IPS-18c (cell line): ENCODE measurements around the gene CRTAC1.

ENCODE experiments used
- H3K4me3 ChIP-seq: 2 replicates; pipeline ENCODE4 v1.7.0; 2013; ENCODE audit warnings: low read depth, mild to moderate bottlenecking, low read length, moderate library complexity; ENCODE audit not compliant: insufficient read depth
- H3K9me3 ChIP-seq: one replicate; pipeline ENCODE4 v1.6.1; 2013; ENCODE audit warnings: mild to moderate bottlenecking, low read length, moderate library complexity; ENCODE audit not compliant: control insufficient read depth, insufficient read depth

CRTAC1 gene

DNA sequence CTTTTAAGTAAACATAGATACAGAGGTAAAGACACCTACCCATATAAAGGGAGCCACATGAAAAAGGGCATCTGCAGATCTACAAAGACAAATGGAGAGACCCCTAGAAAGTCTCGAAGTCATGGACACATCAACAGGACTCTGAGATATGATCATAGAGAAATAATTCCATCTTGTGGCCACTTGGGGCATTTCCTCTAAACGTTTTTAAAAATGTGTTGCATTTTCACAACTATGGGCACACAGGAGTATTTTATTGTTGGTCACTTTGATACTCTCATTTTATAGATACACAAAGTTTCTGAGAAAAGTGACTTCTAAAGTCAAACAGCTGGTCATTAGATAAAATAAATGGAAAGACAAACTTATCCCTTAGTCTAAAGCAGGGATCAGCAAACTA is 87.1 kb downstream of the CRTAC1 start:
- H3K4me3 ChIP-seq = no peak overlapping the region
- H3K9me3 ChIP-seq = peaks cover 4% of the 10 kb centered on the region

DNA sequence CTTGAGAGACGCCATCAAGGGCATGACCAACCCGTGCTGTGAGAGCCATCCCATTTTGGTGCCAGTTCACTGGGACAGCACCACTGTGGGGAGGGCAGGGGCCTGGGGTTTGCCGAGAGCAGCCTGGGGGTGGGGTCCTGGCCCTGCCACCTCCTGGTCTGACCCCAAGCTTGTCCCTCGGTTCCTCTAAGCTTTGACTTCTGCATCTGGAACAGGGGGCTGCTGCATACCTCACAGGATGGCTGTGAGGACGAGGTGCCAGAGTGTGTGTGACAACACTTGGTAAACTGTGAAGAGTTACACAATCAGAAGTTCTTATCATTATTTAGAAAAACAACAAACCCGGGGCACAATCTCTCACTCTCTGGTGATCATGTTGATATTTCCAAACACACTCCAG is 89.9 kb downstream of the CRTAC1 start:
- no peak overlapping the region for H3K4me3 ChIP-seq
- peaks cover 4% of the 10 kb centered on the region for H3K9me3 ChIP-seq

DNA sequence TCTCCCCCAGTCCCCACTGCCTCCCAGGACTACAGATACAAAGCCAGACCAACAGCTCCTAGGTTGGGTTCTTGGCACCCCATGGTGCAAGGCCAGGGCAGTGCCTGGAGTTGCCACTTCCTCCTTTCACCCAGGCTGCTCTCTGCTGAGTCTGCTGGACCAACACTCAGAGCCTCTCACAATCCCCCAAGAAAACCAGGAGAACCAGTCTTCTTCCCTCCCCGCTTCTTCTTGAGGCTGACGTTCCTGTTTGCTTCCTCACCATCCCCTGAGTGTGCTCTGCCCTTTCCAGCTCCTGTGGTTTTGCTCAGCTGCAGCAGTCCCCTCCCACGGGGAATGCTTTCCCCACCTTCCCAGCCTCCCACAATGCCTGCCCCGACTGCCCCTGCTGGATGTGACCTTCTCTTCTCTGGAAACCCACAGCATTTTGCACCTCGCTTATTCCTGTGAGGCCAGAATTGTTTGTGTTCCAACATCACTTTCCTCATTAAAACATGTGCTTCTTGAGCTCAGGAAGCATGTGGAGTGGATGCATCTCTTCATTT is 90.9 kb downstream of the CRTAC1 start:
- Histone ChIP-seq H3K9me3 (peaks cover 2% of the 10 kb centered on the region), H3K4me3 (no peak overlapping the region)

DNA sequence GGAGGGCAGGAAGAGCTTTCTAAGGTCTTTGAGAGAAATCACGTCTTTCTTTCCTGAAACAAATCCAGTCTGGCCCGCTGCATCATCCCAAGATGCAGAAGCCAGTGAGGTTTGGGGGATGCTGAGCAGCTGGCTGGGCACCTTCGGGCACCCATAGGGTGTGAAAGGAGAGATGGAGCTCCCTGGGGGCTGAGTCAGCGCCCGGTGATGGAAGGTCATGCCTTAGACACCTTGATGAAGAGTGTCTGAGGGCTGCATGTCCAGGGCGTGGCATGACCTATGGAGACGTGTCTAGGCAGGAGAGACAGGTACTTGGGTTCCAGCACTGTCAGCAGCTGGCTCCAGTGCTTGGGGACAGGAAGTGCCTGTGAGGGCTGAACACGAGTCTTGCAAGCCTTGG is 92.5 kb downstream of the CRTAC1 start:
- H3K9me3 ChIP-seq = no peaks in the 10 kb centered on the region
- H3K4me3 ChIP-seq = no peak overlapping the region

DNA sequence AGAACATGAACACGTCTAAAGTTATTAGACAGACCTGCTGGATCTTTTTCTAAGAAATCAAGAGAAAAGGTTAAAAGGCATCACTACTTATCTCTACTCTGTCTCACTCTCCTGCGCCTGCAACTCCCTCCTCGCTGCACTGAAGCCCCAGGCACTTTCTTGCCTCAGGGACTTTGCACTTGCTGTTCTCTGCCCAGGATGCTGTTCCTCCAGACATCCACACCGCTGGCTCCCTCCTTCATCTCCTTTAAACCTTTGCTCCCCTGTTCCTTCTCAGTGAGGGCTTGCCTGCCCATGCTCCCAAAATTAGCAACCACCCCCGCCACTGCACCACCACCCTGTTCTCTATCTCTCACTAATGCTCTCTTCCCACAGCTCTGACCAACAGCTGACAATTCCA is 93.4 kb downstream of the CRTAC1 start:
- H3K4me3 ChIP-seq = no peak overlapping the region
- H3K9me3 ChIP-seq = no peaks in the 10 kb centered on the region

DNA sequence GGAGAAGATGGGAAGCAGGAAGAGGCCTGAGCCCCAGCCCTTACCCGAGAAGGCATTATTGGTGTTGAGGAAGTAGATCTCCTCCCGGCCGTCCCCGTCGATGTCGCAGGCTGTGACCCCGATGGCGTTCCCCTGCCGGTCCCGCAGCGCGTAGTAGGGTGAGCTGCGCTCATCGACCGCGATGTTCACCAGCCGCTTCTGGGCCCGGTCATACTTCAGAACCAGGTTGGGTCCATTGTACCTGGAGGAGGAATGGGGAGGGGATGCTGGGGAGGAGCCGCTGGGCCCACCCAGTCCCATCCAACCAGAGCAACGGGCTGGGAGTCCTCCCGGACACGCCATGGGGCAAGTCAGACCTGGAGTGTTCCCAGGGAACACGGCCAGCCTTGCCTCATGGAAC is 94.3 kb downstream of the CRTAC1 start:
- H3K4me3 ChIP-seq = no peak overlapping the region
- H3K9me3 ChIP-seq = no peaks in the 10 kb centered on the region

DNA sequence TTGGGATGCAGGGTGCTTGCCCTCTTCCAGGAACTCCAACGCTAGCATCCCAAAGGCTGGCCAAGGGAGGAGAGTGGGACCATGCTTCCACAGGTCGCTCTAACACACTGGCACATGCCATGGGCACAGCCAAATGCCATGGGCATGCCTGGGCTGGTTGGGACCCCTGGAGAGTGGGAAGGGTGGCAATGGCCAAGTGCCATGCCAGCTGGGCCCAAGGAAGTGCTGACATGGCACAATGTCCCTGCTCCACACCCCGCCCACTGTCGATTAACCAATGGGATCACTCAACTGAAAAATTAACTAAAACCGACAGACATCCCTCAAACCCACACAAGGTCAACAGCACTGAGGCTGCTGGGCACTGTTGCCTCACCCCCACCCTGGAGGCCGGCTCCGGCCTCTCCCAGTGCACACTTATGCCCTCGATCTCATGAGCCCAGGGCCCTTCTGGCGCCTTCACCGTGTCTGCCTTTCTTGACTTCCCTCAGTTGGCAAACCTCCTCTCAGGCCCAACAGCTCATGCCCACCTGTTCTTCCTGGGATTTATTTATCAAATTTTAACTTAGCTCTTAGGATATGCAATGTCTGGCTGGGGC is 97.4 kb downstream of the CRTAC1 start:
- no peaks in the 10 kb centered on the region for H3K9me3 ChIP-seq
- H3K4me3 ChIP-seq = no peak overlapping the region

DNA sequence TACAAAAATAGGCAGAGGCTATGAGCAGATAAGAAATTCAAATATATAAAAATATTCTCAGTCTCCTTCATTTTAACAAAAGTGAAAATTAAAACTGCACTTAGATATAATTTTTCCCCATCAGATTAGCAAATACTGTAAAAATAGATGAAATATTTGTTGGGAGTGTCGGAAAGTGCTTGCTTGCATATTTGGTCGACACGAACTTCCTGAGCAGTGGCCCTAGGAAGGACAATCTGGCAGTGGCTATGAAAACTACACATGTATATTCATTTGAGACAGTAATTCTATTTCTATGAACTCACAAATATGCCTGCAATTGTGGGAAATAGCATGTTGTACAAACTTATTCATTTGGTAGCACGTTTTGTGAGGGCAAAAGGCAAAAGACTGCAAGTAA is 99.4 kb downstream of the CRTAC1 start:
- no peaks in the 10 kb centered on the region for H3K9me3 ChIP-seq
- no peak overlapping the region for H3K4me3 ChIP-seq

DNA sequence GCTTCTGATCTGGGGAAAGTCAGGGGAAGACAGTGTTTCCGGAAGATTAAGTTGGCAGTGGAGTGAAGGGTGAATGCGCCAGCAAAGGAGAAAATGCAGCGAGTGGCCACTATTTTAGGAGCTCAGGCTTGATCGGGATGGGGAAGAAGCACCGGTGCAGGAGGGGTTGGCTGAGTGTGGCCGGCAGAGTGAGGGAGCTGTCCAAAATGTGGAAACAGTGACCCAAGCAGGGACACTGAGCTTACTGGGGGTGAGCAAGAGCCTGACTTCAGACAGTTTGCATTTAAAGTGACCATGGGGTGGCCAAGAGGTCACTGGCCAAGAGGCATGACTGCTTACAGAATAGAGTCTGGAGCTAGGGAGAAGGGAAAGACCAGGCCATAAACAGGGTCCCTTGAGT is 101.5 kb downstream of the CRTAC1 start:
- Histone ChIP-seq H3K4me3 (no peak overlapping the region), H3K9me3 (no peaks in the 10 kb centered on the region)

DNA sequence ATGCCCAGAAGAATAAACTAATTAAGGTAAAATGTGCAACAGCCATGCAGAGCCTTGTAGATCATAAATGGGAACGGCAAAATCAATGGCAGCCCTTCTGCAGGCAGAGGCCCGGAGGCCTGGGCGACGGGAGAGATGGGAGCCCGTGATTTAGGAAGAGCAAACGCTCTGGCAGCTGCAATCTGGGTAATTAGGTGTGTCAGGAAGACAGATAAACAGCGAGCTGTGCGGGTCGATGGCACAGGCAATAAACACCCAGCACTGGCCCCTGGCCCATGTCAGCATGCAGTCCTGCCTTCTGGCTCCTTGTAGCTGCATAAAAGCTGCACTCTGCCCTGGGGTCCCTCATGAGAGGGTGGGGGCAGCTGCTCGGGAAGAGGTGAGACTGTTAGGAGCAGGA is 102.8 kb downstream of the CRTAC1 start:
- H3K4me3 ChIP-seq = no peak overlapping the region
- H3K9me3 ChIP-seq = no peaks in the 10 kb centered on the region

DNA sequence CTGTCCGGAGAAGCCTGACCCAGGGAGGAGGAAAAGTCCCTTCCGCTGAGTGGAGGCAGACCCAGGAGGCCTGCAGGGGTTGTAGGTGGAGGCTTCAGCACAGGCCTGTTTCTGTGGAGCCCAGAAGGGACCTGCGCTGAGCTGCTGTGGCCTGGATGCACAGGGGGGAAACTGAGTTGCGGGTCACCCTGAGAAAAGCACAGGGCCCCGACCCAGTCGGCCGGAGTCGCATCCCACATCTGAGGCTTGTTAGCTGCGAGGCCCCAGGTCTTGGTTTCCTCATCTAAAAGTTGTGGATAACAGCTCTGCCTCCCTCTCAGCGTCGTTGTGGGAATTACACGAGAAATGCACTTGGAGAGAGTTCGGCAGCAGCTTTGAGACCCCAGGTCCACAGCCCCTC is 104.4 kb downstream of the CRTAC1 start:
- Histone ChIP-seq H3K4me3 (no peak overlapping the region), H3K9me3 (no peaks in the 10 kb centered on the region)

DNA sequence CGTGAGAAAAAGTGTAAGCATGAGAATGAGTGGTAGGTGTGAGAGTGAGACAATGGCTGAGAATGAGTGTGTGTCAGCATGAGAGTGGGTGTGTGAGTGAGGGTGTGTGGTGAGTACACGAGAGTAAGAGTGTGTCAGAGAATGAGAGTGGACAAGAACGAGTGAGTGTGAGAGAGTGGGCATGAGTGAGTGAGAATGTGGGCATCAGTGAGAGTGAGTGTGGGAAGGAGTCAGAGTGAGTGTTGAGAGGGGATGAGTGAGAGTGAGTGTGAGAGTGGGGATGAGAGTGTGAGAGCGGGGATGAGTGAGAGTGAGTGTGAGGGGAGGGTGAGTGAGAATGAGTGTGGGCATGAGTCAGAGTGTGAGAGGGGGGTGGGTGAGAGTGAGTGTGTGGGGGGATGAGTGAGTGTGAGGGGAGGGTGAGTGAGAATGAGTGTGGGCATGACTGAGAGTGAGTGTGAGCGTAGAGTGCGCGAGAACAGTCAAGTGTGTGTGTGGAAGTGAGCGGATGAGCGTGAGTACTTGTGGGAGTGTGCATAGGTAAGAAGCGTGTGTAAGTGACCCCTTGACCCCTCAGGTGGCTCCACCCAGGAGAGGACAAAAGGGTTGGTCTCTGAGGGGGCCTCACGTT is 105.0 kb downstream of the CRTAC1 start:
- no peak overlapping the region for H3K4me3 ChIP-seq
- no peaks in the 10 kb centered on the region for H3K9me3 ChIP-seq

DNA sequence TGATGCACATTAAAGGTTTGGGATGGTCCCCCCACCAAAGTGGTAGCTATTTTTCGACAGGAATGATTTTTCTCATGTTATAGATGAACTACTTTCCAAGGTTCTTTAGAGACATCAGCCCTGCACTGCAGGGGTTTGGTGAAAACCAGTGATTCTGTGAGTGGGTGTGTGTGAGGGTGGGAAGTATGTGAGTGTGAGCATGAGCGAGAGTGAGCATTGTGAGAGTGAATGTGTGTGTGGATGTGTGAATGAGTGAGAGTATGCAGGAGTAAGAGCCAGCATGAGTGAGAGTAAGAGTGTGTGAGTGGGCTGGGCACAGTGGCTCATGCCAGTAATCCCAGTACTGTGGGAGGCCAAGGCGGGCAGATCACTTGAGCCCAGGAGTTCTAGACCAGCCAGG is 105.7 kb downstream of the CRTAC1 start:
- H3K9me3 ChIP-seq = no peaks in the 10 kb centered on the region
- no peak overlapping the region for H3K4me3 ChIP-seq

DNA sequence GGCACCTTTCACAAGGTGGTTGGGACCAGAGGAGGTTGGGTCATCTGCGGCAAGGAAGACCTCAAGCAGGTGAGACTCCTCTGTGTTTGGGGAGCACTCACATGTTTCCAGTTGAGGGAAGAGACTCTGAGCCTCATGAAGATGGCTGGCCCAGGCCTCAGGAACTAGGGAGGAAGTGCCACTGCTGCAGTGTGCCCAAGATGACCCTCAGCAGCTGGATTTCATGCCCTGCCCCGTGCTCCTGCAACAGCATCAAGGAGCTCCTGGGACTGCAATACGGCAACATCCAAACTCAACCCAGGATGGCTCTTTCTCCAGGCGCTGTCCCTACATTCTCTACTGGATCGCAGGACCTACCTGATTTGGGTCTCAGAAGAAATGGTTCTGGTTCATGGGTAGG is 106.9 kb downstream of the CRTAC1 start:
- Histone ChIP-seq H3K4me3 (no peak overlapping the region), H3K9me3 (no peaks in the 10 kb centered on the region)

DNA sequence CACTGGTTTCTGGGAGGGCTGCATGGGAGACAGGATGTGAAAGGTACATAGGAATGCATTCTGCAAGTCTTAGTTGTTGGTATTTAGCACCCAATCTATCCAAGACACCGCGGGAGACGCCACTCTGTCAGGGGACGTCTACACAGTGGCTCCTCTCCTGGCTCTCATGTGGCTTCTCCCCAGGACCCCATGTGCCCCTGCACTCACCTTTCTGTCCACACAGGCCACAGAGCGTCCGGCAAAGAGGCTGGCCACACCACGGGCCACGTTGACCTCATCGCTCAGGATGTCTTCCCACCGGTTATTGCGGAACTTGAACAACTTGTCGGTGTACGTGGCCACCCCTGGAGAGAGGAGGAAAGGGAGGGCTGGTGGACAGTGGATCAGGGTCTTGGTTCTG is 107.4 kb downstream of the CRTAC1 start:
- Histone ChIP-seq H3K9me3 (no peaks in the 10 kb centered on the region), H3K4me3 (no peak overlapping the region)

DNA sequence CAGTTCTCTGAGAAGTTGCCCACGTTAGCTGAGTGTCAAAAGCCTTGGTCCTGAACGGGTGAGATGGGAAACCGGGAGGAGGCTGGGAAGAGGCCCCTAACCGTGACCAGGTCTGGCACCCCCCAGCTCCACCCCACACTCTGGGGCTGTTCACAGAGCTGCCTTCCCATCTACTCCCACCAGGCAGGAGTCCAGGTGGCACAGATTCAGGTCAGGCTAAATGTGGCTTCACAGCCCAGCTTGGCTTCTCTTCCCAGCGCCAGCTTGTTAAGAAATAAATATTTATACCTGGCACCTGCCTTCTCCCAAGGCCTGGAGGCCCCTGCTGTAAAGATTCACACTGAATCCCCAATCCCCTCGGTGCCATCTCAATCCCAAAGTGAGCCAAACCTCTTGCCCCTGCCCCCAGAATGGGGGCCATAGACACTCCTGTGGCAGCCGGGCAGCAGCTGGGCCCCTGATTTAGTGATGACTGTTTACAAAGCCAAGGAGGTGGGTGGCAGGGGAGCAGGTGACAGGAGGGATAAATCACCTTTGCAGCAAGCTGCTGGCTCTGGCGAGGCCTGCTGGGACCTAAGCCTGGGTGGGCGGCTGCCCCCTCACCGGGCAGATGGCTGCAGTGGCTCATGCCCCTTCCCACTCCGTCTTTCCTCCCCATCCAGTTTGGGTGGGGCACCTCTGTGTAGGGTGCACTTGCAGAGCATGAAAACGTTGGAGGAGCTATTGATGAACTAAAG is 108.2 kb downstream of the CRTAC1 start:
- Histone ChIP-seq H3K4me3 (no peak overlapping the region), H3K9me3 (no peaks in the 10 kb centered on the region)

DNA sequence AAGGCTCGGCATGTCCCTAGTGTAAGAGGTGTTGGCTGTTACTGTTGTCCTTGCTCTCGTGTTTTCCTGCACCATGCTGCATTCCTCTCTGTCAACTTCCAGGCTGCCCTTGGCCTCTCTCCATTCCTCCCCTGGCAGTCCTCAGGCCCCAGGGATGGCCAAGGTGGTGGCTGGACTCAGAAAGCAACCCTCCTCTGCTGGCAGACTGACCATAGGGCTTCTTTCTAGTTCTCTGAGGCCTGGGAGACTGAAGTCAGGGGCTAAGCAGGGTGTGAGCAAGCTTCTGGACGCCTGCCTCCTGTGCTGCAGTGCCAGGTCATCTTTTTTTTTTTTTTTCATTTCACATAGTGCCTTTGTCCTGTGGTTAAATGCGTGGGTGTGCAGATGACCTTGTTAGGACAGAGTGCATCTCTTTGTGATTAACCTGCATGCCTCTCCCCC is 108.8 kb downstream of the CRTAC1 start:
- H3K4me3 ChIP-seq = no peak overlapping the region
- no peaks in the 10 kb centered on the region for H3K9me3 ChIP-seq

DNA sequence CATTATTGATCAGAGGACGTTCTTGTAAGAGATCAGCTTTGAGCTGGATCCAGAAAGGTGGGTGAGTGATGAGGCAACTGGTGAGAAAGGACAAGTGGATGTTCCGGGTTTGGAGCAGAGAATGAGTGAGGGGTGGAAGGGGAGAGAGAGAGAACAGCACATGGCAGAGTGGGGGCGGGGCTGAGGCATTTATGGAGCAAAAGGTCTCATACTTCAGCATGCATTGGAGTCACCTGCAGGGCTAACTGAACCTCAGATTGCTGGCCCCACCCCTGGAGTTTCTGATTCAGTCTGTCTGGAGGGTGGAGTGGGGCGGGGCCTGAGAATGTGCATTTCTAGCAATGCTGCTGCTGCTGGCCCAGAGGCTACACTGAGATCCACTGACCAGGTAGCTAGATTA is 109.6 kb downstream of the CRTAC1 start:
- Histone ChIP-seq H3K4me3 (no peak overlapping the region), H3K9me3 (no peaks in the 10 kb centered on the region)
